HEK293 (cell line): ENCODE measurements around the gene CRYBG1.

Source experiments
- CTCF ChIA-PET: fragments of 350-600 bp; formaldehyde crosslinking; extraction: SDS; loops from one replicate; lab custom pipeline; 2021; ENCODE audit warnings: antibody characterized with exemption; lab: Yijun Ruan, JAX
- POLR2A ChIA-PET: fragments of 300-600 bp; formaldehyde crosslinking; extraction: SDS; loops from one replicate; lab custom pipeline; 2020; ENCODE audit warnings: antibody characterized with exemption, inconsistent platforms; lab: Yijun Ruan, JAX
- H3K27ac ChIP-seq: fragments of 200-500 bp; sonication (Bioruptor generic); 2 replicates; pipeline ENCODE4 v1.5.1; 2014; ENCODE audit warnings: low read depth, low read length, control low read depth, inconsistent platforms; ENCODE audit errors: extremely low read depth
- H3K36me3 ChIP-seq, 2 experiments: fragments of 200-500 bp in 1 of 2; sonication (Bioruptor generic) in 1 of 2; 1 replicate in 1 of 2; 2 replicates in 1 of 2; pipeline ENCODE4 v1.5.1; 2014 to 2017; ENCODE audit warnings: inconsistent platforms in 2 of 2, low read length in 2 of 2; ENCODE audit not compliant: control insufficient read depth in 2 of 2, insufficient read depth in 1 of 2
- H3K4me1 ChIP-seq: fragments of 200-500 bp; sonication (Bioruptor generic); 2 replicates; pipeline ENCODE4 v1.5.1; 2014; ENCODE audit warnings: mild to moderate bottlenecking, low read length, inconsistent platforms; ENCODE audit not compliant: control insufficient read depth, insufficient read depth
- H3K4me3 ChIP-seq: 2 replicates; pipeline ENCODE4 v1.5.1; 2011; ENCODE audit warnings: low read depth, mild to moderate bottlenecking, control low read depth, low read length, moderate library complexity
- H3K9me3 ChIP-seq: fragments of 200-500 bp; sonication (Bioruptor generic); 2 replicates; pipeline ENCODE4 v1.5.1; 2014; ENCODE audit warnings: low read depth, low read length, inconsistent platforms; ENCODE audit not compliant: control insufficient read depth, insufficient read depth
- HOXA7 ChIP-seq: sonication (generic); formaldehyde crosslinking; IDR thresholded peaks from 2 replicates; pipeline ENCODE4 v1.8.1; 2022; ENCODE audit warnings: missing genetic modification reagents, borderline replicate concordance
- ZFP37 ChIP-seq: fragments of 450-650 bp; formaldehyde crosslinking; IDR thresholded peaks from 2 replicates; pipeline ENCODE4 v1.5.1; 2016; ENCODE audit warnings: missing biosample characterization, missing genetic modification characterization
- ZFP69B ChIP-seq: fragments of 450-650 bp; formaldehyde crosslinking; IDR thresholded peaks from 2 replicates; pipeline ENCODE4 v1.5.1; 2016; ENCODE audit warnings: missing biosample characterization, missing genetic modification characterization
- ZNF112 ChIP-seq: fragments of 450-650 bp; formaldehyde crosslinking; IDR thresholded peaks from 2 replicates; pipeline ENCODE4 v1.5.0; 2017; ENCODE audit warnings: missing biosample characterization, missing genetic modification characterization
- ZNF169 ChIP-seq: fragments of 450-650 bp; formaldehyde crosslinking; IDR thresholded peaks from 2 replicates; pipeline ENCODE4 v1.5.1; 2016; ENCODE audit warnings: missing biosample characterization, missing genetic modification characterization
- ZNF174 ChIP-seq: fragments of 450-650 bp; formaldehyde crosslinking; IDR thresholded peaks from 2 replicates; pipeline ENCODE4 v1.5.0; 2017; ENCODE audit warnings: missing biosample characterization, mild to moderate bottlenecking, missing genetic modification characterization
- ZNF18 ChIP-seq: fragments of 450-650 bp; formaldehyde crosslinking; IDR thresholded peaks from 2 replicates; pipeline ENCODE4 v1.5.1; 2016; ENCODE audit warnings: missing biosample characterization, missing genetic modification characterization
- ZNF211 ChIP-seq: fragments of 450-650 bp; formaldehyde crosslinking; IDR thresholded peaks from 2 replicates; pipeline ENCODE4 v1.5.1; 2016; ENCODE audit warnings: low read depth, missing biosample characterization, missing genetic modification characterization
- ZNF214 ChIP-seq: fragments of 450-650 bp; formaldehyde crosslinking; IDR thresholded peaks from 2 replicates; pipeline ENCODE4 v1.5.1; 2017; ENCODE audit warnings: missing biosample characterization, mild to moderate bottlenecking, missing genetic modification characterization, borderline replicate concordance
- ZNF274 ChIP-seq, 2 experiments: fragments of 200-500 bp in 1 of 2; fragments of 450-650 bp in 1 of 2; sonication (Bioruptor generic) in 1 of 2; formaldehyde crosslinking in 1 of 2; IDR thresholded peaks; 2 replicates each; pipeline versions ENCODE4 v1.5.1 to v1.6.1; 2014 to 2016; ENCODE audit warnings: borderline replicate concordance in 1 of 2, inconsistent platforms in 1 of 2, low read length in 1 of 2, missing biosample characterization in 1 of 2, missing genetic modification characterization in 1 of 2
- ZNF391 ChIP-seq: fragments of 450-650 bp; formaldehyde crosslinking; IDR thresholded peaks from 2 replicates; pipeline ENCODE4 v1.5.1; 2016; ENCODE audit warnings: low read depth, missing biosample characterization, missing genetic modification characterization, borderline replicate concordance
- ZNF394 ChIP-seq: fragments of 450-650 bp; formaldehyde crosslinking; IDR thresholded peaks from 2 replicates; pipeline ENCODE4 v1.5.1; 2016; ENCODE audit warnings: missing biosample characterization, missing genetic modification characterization, mild to moderate bottlenecking, moderate library complexity, borderline replicate concordance
- ZNF501 ChIP-seq: fragments of 450-650 bp; formaldehyde crosslinking; IDR thresholded peaks from 2 replicates; pipeline ENCODE4 v1.5.1; 2016; ENCODE audit warnings: missing biosample characterization, missing genetic modification characterization
- ZNF510 ChIP-seq: fragments of 450-650 bp; formaldehyde crosslinking; IDR thresholded peaks from 2 replicates; pipeline ENCODE4 v1.5.1; 2018; ENCODE audit warnings: mild to moderate bottlenecking, missing genetic modification characterization, missing biosample characterization; ENCODE audit not compliant: insufficient replicate concordance
- ZNF514 ChIP-seq: fragments of 450-650 bp; formaldehyde crosslinking; IDR thresholded peaks from 2 replicates; pipeline ENCODE4 v1.5.1; 2016; ENCODE audit warnings: missing biosample characterization, missing genetic modification characterization
- ZNF600 ChIP-seq: fragments of 450-650 bp; formaldehyde crosslinking; IDR thresholded peaks from 2 replicates; pipeline ENCODE4 v1.5.1; 2016; ENCODE audit warnings: missing biosample characterization, missing genetic modification characterization
- ZNF701 ChIP-seq: fragments of 450-650 bp; formaldehyde crosslinking; IDR thresholded peaks from 2 replicates; pipeline ENCODE4 v1.5.1; 2016; ENCODE audit warnings: missing biosample characterization, missing genetic modification characterization
- ZNF747 ChIP-seq: fragments of 450-650 bp; formaldehyde crosslinking; IDR thresholded peaks from 2 replicates; pipeline ENCODE4 v1.5.1; 2016; ENCODE audit warnings: missing biosample characterization, missing genetic modification characterization
- ZNF76 ChIP-seq: fragments of 450-650 bp; formaldehyde crosslinking; IDR thresholded peaks from 2 replicates; pipeline ENCODE4; 2016; ENCODE audit warnings: low read depth, missing biosample characterization, missing genetic modification characterization, borderline replicate concordance
- ZNF777 ChIP-seq: fragments of 450-650 bp; formaldehyde crosslinking; IDR thresholded peaks from 2 replicates; pipeline ENCODE4 v1.5.1; 2017; ENCODE audit warnings: missing biosample characterization, missing genetic modification characterization, borderline replicate concordance
- ZSCAN5A ChIP-seq: fragments of 450-650 bp; formaldehyde crosslinking; IDR thresholded peaks from 2 replicates; pipeline ENCODE4 v1.5.1; 2016; ENCODE audit warnings: missing biosample characterization, missing genetic modification characterization
- TF ChIP-seq, protein P1 (sequence below): fragments of 450-650 bp; IDR thresholded peaks from 2 replicates; pipeline ENCODE4 v1.5.1; 2018; ENCODE audit warnings: missing biosample characterization, mild to moderate bottlenecking, missing genetic modification characterization
- TF ChIP-seq, protein P2 (sequence below): sonication (generic); formaldehyde crosslinking; IDR thresholded peaks from 2 replicates; pipeline ENCODE4 v1.8.1; 2022; ENCODE audit warnings: mild to moderate bottlenecking, moderate library complexity, missing genetic modification reagents

The CRYBG1 gene

DNA sequence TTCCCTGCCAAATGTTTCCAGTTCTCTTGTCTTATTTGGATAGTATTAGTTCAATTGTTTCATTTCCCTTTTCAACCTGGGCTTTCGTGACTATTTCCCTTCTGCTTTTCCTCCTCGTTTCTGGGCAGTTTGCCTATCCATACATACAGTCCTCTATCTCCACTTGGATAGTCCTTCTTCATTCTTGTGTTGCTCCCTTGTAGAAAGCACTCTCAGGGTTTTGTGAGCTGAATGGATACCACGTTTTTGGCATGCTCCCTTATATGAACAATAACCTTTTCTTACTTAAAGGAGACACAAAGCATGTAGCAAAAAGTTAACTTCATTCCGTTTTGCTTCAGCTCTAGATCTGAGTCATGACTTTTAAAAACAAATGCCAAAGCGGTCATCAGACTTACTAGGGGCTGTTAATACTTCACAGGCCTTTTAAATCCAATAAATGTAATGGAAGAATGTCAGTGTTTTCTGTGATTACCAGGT, 16.6 kb downstream of the CRYBG1 start:
- Histone ChIP-seq H3K36me3 (no peaks in the 10 kb centered on the region), H3K27ac (no peak overlapping the region), H3K4me3 (no peak overlapping the region), H3K4me1 (no peaks in the 10 kb centered on the region), H3K9me3 (no peaks in the 10 kb centered on the region)
- TF ChIP-seq ZNF174 (tag by site-specific recombination) (no peak), ZNF394 (no peak), ZNF777 (tag by site-specific recombination) (no peak), ZFP37 (tag by site-specific recombination) (no peak), ZNF600 (no peak), ZNF214 (tag by site-specific recombination) (no peak), ZNF747 (tag by site-specific recombination) (no peak), ZNF169 (tag by site-specific recombination) (no peak), ZNF211 (no peak), ZNF701 (tag by site-specific recombination) (no peak), ZNF76 (no peak), ZNF391 (tag by site-specific recombination) (no peak), HOXA7 (CRISPR knock-in tag) (no peak), ZNF112 (tag by site-specific recombination) (no peak), ZSCAN5A (tag by site-specific recombination) (no peak), ZFP69B (tag by site-specific recombination) (no peak), ZNF18 (no peak), ZNF510 (tag by site-specific recombination) (no peak)
- TF ChIP-seq, protein P1, sequence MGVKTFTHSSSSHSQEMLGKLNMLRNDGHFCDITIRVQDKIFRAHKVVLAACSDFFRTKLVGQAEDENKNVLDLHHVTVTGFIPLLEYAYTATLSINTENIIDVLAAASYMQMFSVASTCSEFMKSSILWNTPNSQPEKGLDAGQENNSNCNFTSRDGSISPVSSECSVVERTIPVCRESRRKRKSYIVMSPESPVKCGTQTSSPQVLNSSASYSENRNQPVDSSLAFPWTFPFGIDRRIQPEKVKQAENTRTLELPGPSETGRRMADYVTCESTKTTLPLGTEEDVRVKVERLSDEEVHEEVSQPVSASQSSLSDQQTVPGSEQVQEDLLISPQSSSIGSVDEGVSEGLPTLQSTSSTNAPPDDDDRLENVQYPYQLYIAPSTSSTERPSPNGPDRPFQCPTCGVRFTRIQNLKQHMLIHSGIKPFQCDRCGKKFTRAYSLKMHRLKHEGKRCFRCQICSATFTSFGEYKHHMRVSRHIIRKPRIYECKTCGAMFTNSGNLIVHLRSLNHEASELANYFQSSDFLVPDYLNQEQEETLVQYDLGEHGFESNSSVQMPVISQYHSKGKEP (tag by site-specific recombination): no peak
- TF ChIP-seq, protein P2, sequence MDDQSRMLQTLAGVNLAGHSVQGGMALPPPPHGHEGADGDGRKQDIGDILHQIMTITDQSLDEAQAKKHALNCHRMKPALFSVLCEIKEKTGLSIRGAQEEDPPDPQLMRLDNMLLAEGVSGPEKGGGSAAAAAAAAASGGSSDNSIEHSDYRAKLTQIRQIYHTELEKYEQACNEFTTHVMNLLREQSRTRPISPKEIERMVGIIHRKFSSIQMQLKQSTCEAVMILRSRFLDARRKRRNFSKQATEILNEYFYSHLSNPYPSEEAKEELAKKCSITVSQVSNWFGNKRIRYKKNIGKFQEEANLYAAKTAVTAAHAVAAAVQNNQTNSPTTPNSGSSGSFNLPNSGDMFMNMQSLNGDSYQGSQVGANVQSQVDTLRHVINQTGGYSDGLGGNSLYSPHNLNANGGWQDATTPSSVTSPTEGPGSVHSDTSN: no peak
- POLR2A ChIA-PET: interaction anchor here (1.1 kb wide), 1 partner anchor 16 kb away, joined by 3 read pairs; no protein-coding TSS in a partner anchor
- CTCF ChIA-PET: interaction anchor here (1.4 to 1.7 kb wide), 3 partner anchors 9 to 17 kb away, joined by 5 to 6 read pairs (median 5); partner anchors contain the start of gene CRYBG1

- ChIA-PET POLR2A (no interaction called here), CTCF (no interaction called here)
- no peaks in the 10 kb centered on the region for H3K9me3 ChIP-seq
- H3K36me3 ChIP-seq: no peaks in the 10 kb centered on the region
- no peak overlapping the region for H3K4me3 ChIP-seq
- TF ChIP-seq ZNF747 (tag by site-specific recombination) (no peak), ZNF600 (no peak), ZNF514 (tag by site-specific recombination) (no peak), ZNF274 (IDR thresholded peaks at IDR 0.05; ENCODE audit: low read length) (no peak), ZNF274 (tag by site-specific recombination; IDR thresholded peaks at IDR 0.05; ENCODE audit: borderline replicate concordance) (no peak), ZNF501 (tag by site-specific recombination) (no peak)
- TF ChIP-seq, all 188 proteins: peak for 0
- Histone ChIP-seq H3K27ac (no peak overlapping the region), H3K4me1 (no peaks in the 10 kb centered on the region)
Measured at GRCh38 chr6:106379951-106380350, 19.4 kb downstream of the CRYBG1 start.
